ENCODE data around the gene GLG1. TPM values are rescaled to one million over a fixed set of nuclear protein-coding genes. Genes with fewer than 3 reads are reported as not detected.
A peak's percentile ranks its signal among the peaks of the same experiment; 100 is the strongest.

The GLG1 gene
- total RNA-seq, 1 donor from 2014 or later: 276 TPM

GRCh38 chr16:74461826-74462225 is 145.1 kb downstream of the GLG1 start:
- DNase-seq (ENCODE audit: low spot score): no peak
- TF ChIP-seq, protein P1, sequence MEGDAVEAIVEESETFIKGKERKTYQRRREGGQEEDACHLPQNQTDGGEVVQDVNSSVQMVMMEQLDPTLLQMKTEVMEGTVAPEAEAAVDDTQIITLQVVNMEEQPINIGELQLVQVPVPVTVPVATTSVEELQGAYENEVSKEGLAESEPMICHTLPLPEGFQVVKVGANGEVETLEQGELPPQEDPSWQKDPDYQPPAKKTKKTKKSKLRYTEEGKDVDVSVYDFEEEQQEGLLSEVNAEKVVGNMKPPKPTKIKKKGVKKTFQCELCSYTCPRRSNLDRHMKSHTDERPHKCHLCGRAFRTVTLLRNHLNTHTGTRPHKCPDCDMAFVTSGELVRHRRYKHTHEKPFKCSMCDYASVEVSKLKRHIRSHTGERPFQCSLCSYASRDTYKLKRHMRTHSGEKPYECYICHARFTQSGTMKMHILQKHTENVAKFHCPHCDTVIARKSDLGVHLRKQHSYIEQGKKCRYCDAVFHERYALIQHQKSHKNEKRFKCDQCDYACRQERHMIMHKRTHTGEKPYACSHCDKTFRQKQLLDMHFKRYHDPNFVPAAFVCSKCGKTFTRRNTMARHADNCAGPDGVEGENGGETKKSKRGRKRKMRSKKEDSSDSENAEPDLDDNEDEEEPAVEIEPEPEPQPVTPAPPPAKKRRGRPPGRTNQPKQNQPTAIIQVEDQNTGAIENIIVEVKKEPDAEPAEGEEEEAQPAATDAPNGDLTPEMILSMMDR (IDR thresholded peaks at IDR 0.05): no peak
- Mint-ChIP-seq H3K27ac (ENCODE audit: unreplicated experiment) (peak overlapping the region; percentile 14), H3K9me3 (ENCODE audit: low read depth) (no peaks in the 10 kb centered on the region), H3K36me3 (ENCODE audit: low read depth) (peaks cover 54% of the 10 kb centered on the region), H3K4me3 (ENCODE audit: unreplicated experiment) (no peak overlapping the region), H3K4me1 (ENCODE audit: low read depth) (no peaks in the 10 kb centered on the region), H3K27me3 (ENCODE audit: low read depth) (no peaks in the 10 kb centered on the region)

DNA sequence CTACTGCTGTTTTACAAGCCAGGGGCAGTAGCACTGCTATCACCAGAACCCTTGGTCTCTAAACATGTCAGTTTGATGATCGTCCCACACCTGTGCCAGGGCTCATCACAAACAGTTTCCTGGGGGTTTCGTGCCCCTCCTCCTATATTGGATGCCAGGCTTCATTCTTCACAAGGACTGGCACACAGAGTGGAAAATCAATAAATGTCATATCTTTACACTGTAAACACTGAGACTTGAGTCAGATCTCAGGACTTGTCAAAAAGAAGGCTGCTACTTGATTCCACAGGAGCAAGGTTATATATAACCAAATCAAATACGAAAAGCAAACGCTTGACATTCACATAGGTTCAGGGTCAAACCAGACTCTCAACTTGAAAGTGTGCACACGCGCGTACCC is 146.4 kb downstream of the GLG1 start:
- H3K4me3 Mint-ChIP-seq (ENCODE audit: unreplicated experiment): no peak overlapping the region
- H3K4me1 Mint-ChIP-seq (ENCODE audit: low read depth): no peaks in the 10 kb centered on the region
- no peaks in the 10 kb centered on the region for H3K27me3 Mint-ChIP-seq (ENCODE audit: low read depth)
- TF ChIP-seq, protein P1 (IDR thresholded peaks at IDR 0.05): no peak
- peaks cover 55% of the 10 kb centered on the region for H3K36me3 Mint-ChIP-seq (ENCODE audit: low read depth)
- H3K9me3 Mint-ChIP-seq (ENCODE audit: low read depth): no peaks in the 10 kb centered on the region
- DNase-seq (ENCODE audit: low spot score): no peak
- no peak overlapping the region for H3K27ac Mint-ChIP-seq (ENCODE audit: unreplicated experiment)

- H3K27me3 Mint-ChIP-seq (ENCODE audit: low read depth): no peaks in the 10 kb centered on the region
- H3K4me3 Mint-ChIP-seq (ENCODE audit: unreplicated experiment): no peak overlapping the region
- H3K4me1 Mint-ChIP-seq (ENCODE audit: low read depth): peaks cover 2% of the 10 kb centered on the region
- no peaks in the 10 kb centered on the region for H3K9me3 Mint-ChIP-seq (ENCODE audit: low read depth)
- TF ChIP-seq, protein P1 (IDR thresholded peaks at IDR 0.05): no peak
- no peak overlapping the region for H3K27ac Mint-ChIP-seq (ENCODE audit: unreplicated experiment)
- H3K36me3 Mint-ChIP-seq (ENCODE audit: low read depth): peaks cover 52% of the 10 kb centered on the region
- no peak for DNase-seq (ENCODE audit: low spot score)
Measured at GRCh38 chr16:74456290-74456625, 150.7 kb downstream of the GLG1 start.

- Mint-ChIP-seq H3K4me1 (ENCODE audit: low read depth) (peaks cover 4% of the 10 kb centered on the region), H3K27ac (ENCODE audit: unreplicated experiment) (no peak overlapping the region), H3K27me3 (ENCODE audit: low read depth) (no peaks in the 10 kb centered on the region), H3K4me3 (ENCODE audit: unreplicated experiment) (no peak overlapping the region), H3K36me3 (ENCODE audit: low read depth) (peaks cover 55% of the 10 kb centered on the region), H3K9me3 (ENCODE audit: low read depth) (no peaks in the 10 kb centered on the region)
- no peak for DNase-seq (ENCODE audit: low spot score)
- TF ChIP-seq, protein P1 (IDR thresholded peaks at IDR 0.05): no peak
Measured at GRCh38 chr16:74455619-74456289, 151.2 kb downstream of the GLG1 start.

- Mint-ChIP-seq H3K36me3 (ENCODE audit: low read depth) (peaks cover 51% of the 10 kb centered on the region), H3K9me3 (ENCODE audit: low read depth) (no peaks in the 10 kb centered on the region), H3K27ac (ENCODE audit: unreplicated experiment) (no peak overlapping the region), H3K27me3 (ENCODE audit: low read depth) (no peaks in the 10 kb centered on the region), H3K4me1 (ENCODE audit: low read depth) (peaks cover 6% of the 10 kb centered on the region), H3K4me3 (ENCODE audit: unreplicated experiment) (no peak overlapping the region)
- TF ChIP-seq, protein P1 (IDR thresholded peaks at IDR 0.05): no peak
- DNase-seq (ENCODE audit: low spot score): no peak
Measured at GRCh38 chr16:74455213-74455612, 151.7 kb downstream of the GLG1 start.
